ENCODE measurements around the gene BRMS1. TPM values are rescaled to one million over a fixed set of nuclear protein-coding genes. Genes with fewer than 3 reads are reported as not detected.
A peak's percentile ranks its signal among the peaks of the same experiment; 100 is the strongest.
"Not testable (repeated sequence)": the region's sequence is repeated elsewhere in the genome, so short reads cannot be mapped to it uniquely, and the experiment has no call there.

BRMS1 gene
- total RNA-seq, 2 experiments from 2014 or later = 35.7 to 35.9 TPM

DNA sequence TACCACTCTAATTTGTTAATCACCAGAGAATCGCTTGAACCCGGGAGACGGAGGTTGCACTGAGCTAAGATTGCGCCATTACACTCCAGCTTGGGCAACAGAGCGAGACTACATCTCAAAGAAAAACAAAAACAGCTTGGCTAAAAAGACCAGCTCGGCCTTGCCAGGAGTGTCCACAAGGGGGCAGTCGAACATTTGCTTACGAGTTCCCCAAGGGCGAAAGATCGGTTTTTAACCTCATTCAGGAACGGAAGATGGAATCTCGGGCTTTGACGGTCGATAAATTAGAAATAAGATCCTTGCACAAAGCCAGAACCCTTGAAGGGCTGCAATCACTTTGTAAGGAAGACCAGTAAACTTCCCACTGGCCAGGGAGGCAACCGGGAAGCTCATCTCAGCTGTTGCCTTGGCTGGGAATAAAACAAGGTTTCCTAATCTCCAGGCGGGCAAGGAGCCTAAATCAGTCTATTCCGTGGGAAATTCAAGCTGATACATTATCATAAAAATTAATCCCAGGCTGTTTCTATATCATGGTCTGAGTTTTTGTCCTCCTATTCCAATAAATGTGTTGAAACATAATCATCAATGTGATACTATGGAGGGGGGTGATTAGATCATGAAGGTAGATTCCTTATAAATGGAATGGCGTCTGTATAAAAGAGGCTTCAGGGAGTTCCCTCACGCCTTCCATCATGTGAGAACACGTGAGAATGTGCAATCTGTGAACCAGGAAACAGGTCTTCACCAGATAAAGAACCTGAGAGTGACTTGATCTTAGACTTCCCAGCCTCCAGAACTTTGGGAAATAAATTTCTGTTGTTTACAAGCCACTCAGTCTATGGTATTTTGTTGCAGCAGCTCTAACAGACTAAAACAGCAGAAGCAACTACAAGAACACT lies 41.5 kb upstream of the BRMS1 start:
- H3K9me3 Mint-ChIP-seq = no peaks in the 10 kb centered on the region

GRCh38 chr11:66384316-66384715 lies 39.4 kb upstream of the BRMS1 start:
- H3K27ac Mint-ChIP-seq; intact Hi-C loops (cut with micrococcal nuclease); H3K27me3 Mint-ChIP-seq; ATAC-seq; H3K4me1 Mint-ChIP-seq (ENCODE audit: low read depth); POLR2A ChIA-PET; DNase-seq; H3K36me3 Mint-ChIP-seq (ENCODE audit: low read depth); H3K4me3 Mint-ChIP-seq; H3K9me3 Mint-ChIP-seq: not testable (repeated sequence)
- CTCF ChIA-PET = interaction anchor here (1.1 to 8.7 kb wide), 6 partner anchors 11 to 71 kb away, joined by 3 to 149 read pairs (median 18); partner anchors contain the start of genes CD248 and SLC29A2

More for the DNA sequence above, 41.5 kb upstream of the BRMS1 start:
- H3K27ac Mint-ChIP-seq = no peak overlapping the region
- ChIA-PET CTCF (interaction anchor here (0.7 to 8.7 kb wide), 47 partner anchors 9 to 280 kb away, joined by 3 to 149 read pairs (median 6); partner anchors contain the start of genes B4GAT1, BBS1, CD248 and DPP3), POLR2A (interaction anchor here (0.9 to 1.3 kb wide), 3 partner anchors 9 to 39 kb away, joined by 3 to 5 read pairs (median 4); partner anchors contain the start of gene B4GAT1)
- ATAC-seq = peak; percentile 80
- TF ChIP-seq, protein P1, sequence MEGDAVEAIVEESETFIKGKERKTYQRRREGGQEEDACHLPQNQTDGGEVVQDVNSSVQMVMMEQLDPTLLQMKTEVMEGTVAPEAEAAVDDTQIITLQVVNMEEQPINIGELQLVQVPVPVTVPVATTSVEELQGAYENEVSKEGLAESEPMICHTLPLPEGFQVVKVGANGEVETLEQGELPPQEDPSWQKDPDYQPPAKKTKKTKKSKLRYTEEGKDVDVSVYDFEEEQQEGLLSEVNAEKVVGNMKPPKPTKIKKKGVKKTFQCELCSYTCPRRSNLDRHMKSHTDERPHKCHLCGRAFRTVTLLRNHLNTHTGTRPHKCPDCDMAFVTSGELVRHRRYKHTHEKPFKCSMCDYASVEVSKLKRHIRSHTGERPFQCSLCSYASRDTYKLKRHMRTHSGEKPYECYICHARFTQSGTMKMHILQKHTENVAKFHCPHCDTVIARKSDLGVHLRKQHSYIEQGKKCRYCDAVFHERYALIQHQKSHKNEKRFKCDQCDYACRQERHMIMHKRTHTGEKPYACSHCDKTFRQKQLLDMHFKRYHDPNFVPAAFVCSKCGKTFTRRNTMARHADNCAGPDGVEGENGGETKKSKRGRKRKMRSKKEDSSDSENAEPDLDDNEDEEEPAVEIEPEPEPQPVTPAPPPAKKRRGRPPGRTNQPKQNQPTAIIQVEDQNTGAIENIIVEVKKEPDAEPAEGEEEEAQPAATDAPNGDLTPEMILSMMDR (IDR thresholded peaks at IDR 0.05) = peak; percentile 87
- intact Hi-C loops (cut with micrococcal nuclease) = loop anchor here (5.0 kb wide), 1 partner anchor 74 kb away; no protein-coding TSS in a partner anchor
- H3K36me3 Mint-ChIP-seq (ENCODE audit: low read depth) = no peaks in the 10 kb centered on the region
- peaks cover 4% of the 10 kb centered on the region for H3K4me1 Mint-ChIP-seq (ENCODE audit: low read depth)
- H3K4me3 Mint-ChIP-seq = peak overlapping the region; percentile 18
- no peaks in the 10 kb centered on the region for H3K27me3 Mint-ChIP-seq
- peak; percentile 95 for DNase-seq

- H3K4me1 Mint-ChIP-seq (ENCODE audit: low read depth); H3K27me3 Mint-ChIP-seq; H3K4me3 Mint-ChIP-seq; H3K9me3 Mint-ChIP-seq; H3K36me3 Mint-ChIP-seq (ENCODE audit: low read depth); intact Hi-C loops (cut with micrococcal nuclease); H3K27ac Mint-ChIP-seq: not testable (repeated sequence)
- DNase-seq (peak; percentile 52), ATAC-seq (peak; percentile 30)
- ChIA-PET CTCF (interaction anchor here (2.0 to 3.0 kb wide), 2 partner anchors 9 to 69 kb away, joined by 9 to 18 read pairs; no protein-coding TSS in a partner anchor), POLR2A (interaction anchor here (1.0 kb wide), 2 partner anchors 13 to 69 kb away, joined by 3 read pairs; no protein-coding TSS in a partner anchor)
Observed at GRCh38 chr11:66380264-66380663, 35.4 kb upstream of the BRMS1 start.

DNA sequence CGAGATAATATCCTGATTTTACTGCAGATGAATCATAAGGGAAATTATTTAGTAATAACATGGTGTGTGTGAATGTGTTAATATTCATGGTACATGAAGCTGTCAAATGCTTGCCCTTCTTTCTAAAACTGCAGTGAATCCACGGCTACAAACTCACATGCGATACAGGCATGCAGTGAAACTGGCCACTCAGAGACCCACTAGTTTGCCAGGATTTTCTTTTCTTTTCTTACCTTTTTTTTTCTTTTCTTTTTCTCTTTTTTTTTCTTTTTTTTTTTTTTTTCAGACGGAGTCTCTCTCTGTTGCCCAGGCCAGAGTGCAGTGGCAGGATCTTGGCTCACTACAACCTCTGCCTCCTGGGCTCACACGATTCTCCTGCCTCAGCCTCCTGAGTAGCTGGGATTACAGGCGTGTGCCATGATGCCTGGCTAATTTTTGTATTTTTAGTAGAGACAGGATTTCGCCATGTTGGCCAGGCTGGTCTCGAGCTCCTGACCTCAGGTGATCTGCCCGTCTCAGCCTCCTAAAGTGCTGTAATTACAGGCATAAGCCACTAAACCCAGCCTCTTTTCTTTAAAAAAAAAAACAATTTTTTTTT lies 28.9 kb upstream of the BRMS1 start:
- H3K27ac Mint-ChIP-seq; H3K36me3 Mint-ChIP-seq (ENCODE audit: low read depth); H3K27me3 Mint-ChIP-seq; H3K9me3 Mint-ChIP-seq; DNase-seq; ATAC-seq; intact Hi-C loops (cut with micrococcal nuclease): not testable (repeated sequence)
- Mint-ChIP-seq H3K4me3 (peak overlapping the region; percentile 6), H3K4me1 (ENCODE audit: low read depth) (peaks cover 21% of the 10 kb centered on the region)
- ChIA-PET POLR2A (interaction anchor here (1.0 to 1.3 kb wide), 2 partner anchors 15 to 29 kb away, joined by 3 to 4 read pairs; partner anchors contain the start of gene BRMS1), CTCF (interaction anchor here (5.4 to 10.5 kb wide), 2 partner anchors 12 to 15 kb away, joined by 34 to 84 read pairs; no protein-coding TSS in a partner anchor)

- DNase-seq (no peak), ATAC-seq (no peak)
- Mint-ChIP-seq H3K4me3 (peak overlapping the region; percentile 6), H3K36me3 (ENCODE audit: low read depth) (peaks cover 9% of the 10 kb centered on the region), H3K9me3 (no peaks in the 10 kb centered on the region), H3K27ac (no peak overlapping the region), H3K27me3 (no peaks in the 10 kb centered on the region), H3K4me1 (ENCODE audit: low read depth) (peaks cover 21% of the 10 kb centered on the region)
- intact Hi-C loops (cut with micrococcal nuclease) = no loop called here
- ChIA-PET POLR2A (interaction anchor here (1.0 to 1.3 kb wide), 3 partner anchors 9 to 28 kb away, joined by 3 to 4 read pairs (median 3); partner anchors contain the start of gene BRMS1), CTCF (interaction anchor here (1.9 to 10.5 kb wide), 3 partner anchors 12 to 62 kb away, joined by 7 to 84 read pairs (median 34); no protein-coding TSS in a partner anchor)
- TF ChIP-seq, protein P1 (IDR thresholded peaks at IDR 0.05) = no peak
Observed at GRCh38 chr11:66373265-66373664, 28.4 kb upstream of the BRMS1 start.

Data from activated CD8-positive, alpha-beta T cell treated with anti-CD3 and anti-CD28 coated beads for 36 hours (primary cell).